Fibroblast of the aortic adventitia (primary cell): Measurements from ENCODE around the gene SLC1A1. TPM values are rescaled to one million over a fixed set of nuclear protein-coding genes. Genes with fewer than 3 reads are reported as not detected.

Experiments
- DNase-seq: peaks from one replicate; pipeline ENCODE4 v3.0.0-alpha.2; 2010; ENCODE audit warnings: low read depth
- H3K4me3 ChIP-seq: 2 replicates; pipeline ENCODE4 v1.5.1; 2011; ENCODE audit warnings: low read depth, mild to moderate bottlenecking, control low read depth, low read length, moderate library complexity
- CTCF ChIP-seq: IDR thresholded peaks from 2 replicates; pipeline ENCODE4 v1.5.1; 2011; ENCODE audit warnings: mild to moderate bottlenecking, low read length, control low read depth, inconsistent platforms; ENCODE audit not compliant: insufficient read depth
- total RNA-seq: library from RNA; depleted of rRNA; stranded (reverse); fragments of >200 nt; gene quantifications from 2 replicates; pipeline ENCODE4 v1.2.3, GENCODE V29; 2012; ENCODE audit warnings: low replicate concordance

SLC1A1 gene
- total RNA-seq, 1 donor = 41.7 TPM

DNA sequence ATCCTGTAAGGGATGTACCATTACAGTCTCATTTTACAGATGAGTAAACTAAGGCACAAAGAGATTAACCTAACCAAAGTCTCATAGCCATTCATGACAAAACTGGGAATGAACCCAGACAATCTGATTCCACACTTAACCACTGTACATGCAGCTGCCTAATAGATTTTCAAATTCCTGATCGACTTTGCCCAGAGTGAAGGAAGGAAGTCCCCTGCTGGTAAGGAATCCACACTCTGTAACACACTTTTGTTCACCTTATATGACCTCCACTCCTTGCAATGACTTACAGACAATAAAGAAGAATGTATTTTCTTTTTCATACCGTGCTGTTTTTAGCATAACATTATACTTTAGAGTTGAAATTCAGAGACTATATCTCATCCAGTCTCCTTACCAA is 140.6 kb downstream of the SLC1A1 start:
- H3K4me3 ChIP-seq = no peak overlapping the region
- no peak for DNase-seq
- TF ChIP-seq CTCF = peak; percentile 6

Other genes with a start within 250 kb of the SLC1A1 start
- gene GLIS3, start 190.4 kb upstream of the SLC1A1 start, total RNA-seq = 49.1 and 50.9 TPM in 2 replicates
- 4.6 and 8.8 TPM in 2 replicates for gene PLPP6, start 171.8 kb downstream of the SLC1A1 start, total RNA-seq
- 0.25 and 1.2 TPM in 2 replicates for gene SPATA6L, start 176.0 kb downstream of the SLC1A1 start, total RNA-seq
- gene CDC37L1, start 189.1 kb downstream of the SLC1A1 start, total RNA-seq = 17.5 and 35.2 TPM in 2 replicates